Small intestine (tissue), 7 donors: ENCODE results near the gene LRIT1. TPM values are rescaled to one million over a fixed set of nuclear protein-coding genes. Genes with fewer than 3 reads are reported as not detected.
A peak's percentile ranks its signal among the peaks of the same experiment; 100 is the strongest.

Experiments
- DNase-seq, 2 donors: peaks; one replicate each; pipeline versions ENCODE4 v3.0.0 to v3.0.0-alpha.2; 2013
- FAIRE-seq: peaks from 2 replicates; lab custom pipeline; 2012; peaks lifted over from hg19 to GRCh38; lab: Jason Lieb, UNC
- H3K27ac ChIP-seq, 3 donors: one replicate each; pipeline ENCODE4 v1.5.1; 2013; ENCODE audit warnings: low read length in 2 of 3, mild to moderate bottlenecking in 2 of 3, control low read depth in 1 of 3, inconsistent platforms in 1 of 3, low read depth in 1 of 3, moderate library complexity in 1 of 3
- H3K27me3 ChIP-seq, 3 donors: one replicate each; pipeline ENCODE4 v1.6.1; 2013; ENCODE audit warnings: low read length in 3 of 3, inconsistent platforms in 1 of 3; ENCODE audit not compliant: control insufficient read depth in 3 of 3, insufficient read depth in 3 of 3
- H3K36me3 ChIP-seq, 3 donors: one replicate each; pipeline ENCODE4 v1.6.1; 2013; ENCODE audit warnings: low read length in 3 of 3, inconsistent platforms in 1 of 3, low read depth in 1 of 3, mild to moderate bottlenecking in 1 of 3, moderate library complexity in 1 of 3; ENCODE audit not compliant: control insufficient read depth in 3 of 3, insufficient read depth in 2 of 3
- H3K4me1 ChIP-seq, 3 donors: one replicate each; pipeline ENCODE4 v1.6.1; 2013; ENCODE audit warnings: low read length in 2 of 3, inconsistent platforms in 1 of 3, low read depth in 1 of 3, mild to moderate bottlenecking in 1 of 3, moderate library complexity in 1 of 3; ENCODE audit not compliant: control insufficient read depth in 3 of 3, insufficient read depth in 2 of 3
- H3K4me3 ChIP-seq, 3 donors: one replicate each; pipeline ENCODE4 v1.5.1; 2013; ENCODE audit warnings: low read length in 3 of 3, control low read depth in 1 of 3, inconsistent platforms in 1 of 3, low read depth in 1 of 3, mild to moderate bottlenecking in 1 of 3, moderate library complexity in 1 of 3
- H3K9me3 ChIP-seq, 2 donors: one replicate each; pipeline ENCODE4 v1.6.1; 2013; ENCODE audit warnings: low read depth in 1 of 2, low read length in 1 of 2; ENCODE audit not compliant: control insufficient read depth in 2 of 2, insufficient read depth in 1 of 2
- WGBS, 3 donors: extraction: QIAGEN DNeasy Blood & Tissue Kit; methylation state at CpG; one replicate each; pipeline ENCODE4 v1.1.7; 2013; 5-methylcytosine and 5-hydroxymethylcytosine counted together
- polyA plus RNA-seq, 4 donors: library from polyadenylated mRNA; stranded (reverse) in 3 of 4; unstranded in 1 of 4; fragments of 200-250 nt in 3 of 4; fragments of 120-200 nt in 1 of 4; gene quantifications; one replicate each; pipeline versions ENCODE4 v1.2.1 to v1.2.3, GENCODE V29; 2013
- donor health status: healthy with polysubstance abuse.
- donor health status: control.
- donor health status: control.
- donor health status: Bipolar disorder and iron deficiency.
- donor health status: healthy.

Gene LRIT1
- polyA plus RNA-seq, 4 donors: not detected

DNA sequence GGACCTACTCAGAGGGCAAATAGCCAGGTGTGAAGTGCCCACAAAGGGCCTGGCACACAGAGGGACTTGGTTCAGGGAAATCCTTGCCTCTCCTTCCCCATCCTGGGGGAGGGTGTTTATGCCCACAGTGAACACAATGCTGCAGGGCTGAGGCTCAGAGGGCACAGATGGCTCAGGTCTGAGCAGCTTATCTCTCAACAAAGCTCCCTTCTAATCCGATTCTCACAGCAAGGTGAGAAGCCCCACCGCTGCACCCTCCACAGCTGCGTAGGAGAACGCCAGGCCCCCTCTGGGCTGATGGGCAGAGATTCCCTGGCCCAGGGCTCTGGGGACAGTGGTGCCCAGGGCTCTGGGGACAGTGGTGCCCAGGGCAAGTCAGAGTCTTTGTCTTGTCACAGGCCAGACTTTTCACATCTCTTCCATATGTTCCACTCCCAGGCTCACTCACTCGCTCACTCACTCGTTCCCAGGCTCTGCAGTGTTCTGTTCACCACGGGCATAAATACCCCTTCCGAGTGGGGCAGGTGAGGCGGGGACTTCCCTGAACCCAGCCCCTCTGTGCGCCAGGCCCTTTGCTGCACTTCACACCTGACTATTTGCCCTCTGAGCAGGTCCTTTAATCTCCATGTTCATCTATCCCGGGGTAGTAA, 55.7 kb downstream of the LRIT1 start:
- WGBS, 3 donors: 62 to 70% (median 69%) methylated on average over 11 of the region's 11 CpGs
- Histone ChIP-seq H3K36me3 (no peaks in the 10 kb centered on the region), H3K27ac (no peak overlapping the region), H3K4me3 (no peak overlapping the region), H3K27me3 (peaks cover 0 to 5% (median 0%) of the 10 kb centered on the region in 3 donors), H3K9me3 (no peaks in the 10 kb centered on the region), H3K4me1 (no peaks in the 10 kb centered on the region)
- FAIRE-seq (no peak), DNase-seq (no peak)

DNA sequence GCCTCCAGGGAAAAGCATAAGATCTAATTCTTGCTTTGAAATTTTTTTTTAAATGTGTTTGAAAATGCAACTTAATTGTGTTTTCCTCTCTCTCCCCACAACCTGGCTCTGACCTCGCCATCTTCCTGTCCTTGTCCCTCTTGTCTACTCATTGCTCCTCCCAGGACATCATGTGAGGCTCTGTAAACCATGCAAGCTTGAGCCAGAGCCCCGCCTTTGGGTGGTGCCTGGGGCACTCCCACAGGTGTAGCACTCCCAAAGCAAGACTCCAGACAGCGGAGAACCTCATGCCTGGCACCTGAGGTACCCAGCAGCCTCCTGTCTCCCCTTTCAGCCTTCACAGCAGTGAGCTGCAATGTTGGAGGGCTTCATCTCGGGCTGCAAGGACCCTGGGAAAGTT, 56.8 kb downstream of the LRIT1 start:
- H3K27me3 ChIP-seq: peaks cover 0 to 5% (median 0%) of the 10 kb centered on the region in 3 donors
- WGBS, 3 donors: 31 to 50% (median 45%) methylated on average over 4 of the region's 4 CpGs
- no peaks in the 10 kb centered on the region for H3K4me1 ChIP-seq
- no peak overlapping the region for H3K27ac ChIP-seq
- FAIRE-seq (no peak), DNase-seq (peak in 1 of 2 donors; percentile 32)
- no peaks in the 10 kb centered on the region for H3K9me3 ChIP-seq
- H3K4me3 ChIP-seq: no peak overlapping the region
- no peaks in the 10 kb centered on the region for H3K36me3 ChIP-seq

DNA sequence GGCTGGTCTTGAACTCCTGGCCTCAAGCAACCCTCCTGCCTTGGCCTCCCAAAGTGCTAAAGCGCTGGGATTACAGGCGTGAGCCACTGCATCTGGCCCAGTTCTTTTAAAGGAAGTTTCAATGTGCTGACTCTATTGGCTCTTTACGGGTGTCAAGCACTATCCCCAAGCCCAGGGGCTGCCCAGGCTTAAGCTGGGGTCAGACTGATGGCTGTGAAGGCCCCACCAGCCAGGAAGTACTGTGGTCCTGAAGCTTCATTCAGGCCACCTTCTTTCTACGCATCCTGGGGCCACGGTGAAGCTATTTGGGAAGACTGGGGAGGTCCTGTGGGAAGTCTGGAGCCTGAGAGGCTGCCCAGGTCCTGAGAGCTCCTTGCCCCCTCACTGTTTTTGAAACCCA, 59.7 kb downstream of the LRIT1 start:
- Histone ChIP-seq H3K9me3 (no peaks in the 10 kb centered on the region), H3K27me3 (no peaks in the 10 kb centered on the region), H3K4me3 (no peak overlapping the region), H3K36me3 (no peaks in the 10 kb centered on the region), H3K4me1 (no peaks in the 10 kb centered on the region), H3K27ac (no peak overlapping the region)
- 83 to 94% (median 86%) methylated on average over 5 of the region's 5 CpGs for WGBS, 3 donors
- DNase-seq (no peak), FAIRE-seq (no peak)

Other genes starting within 250 kb of the LRIT1 start
- gene GHITM, start 102.0 kb downstream of the LRIT1 start, polyA plus RNA-seq: 100 to 1,000 TPM; 142 to 301 (median 244) TPM
- gene GPR15LG, start 67.7 kb downstream of the LRIT1 start, polyA plus RNA-seq: 10 to 100 TPM in 1 of 4 donors, not detected in 3; 48.6 TPM
- gene CDHR1, start 47.0 kb downstream of the LRIT1 start, polyA plus RNA-seq: 10 to 100 TPM in 1 of 4 donors, under 1 TPM in 1, not detected in 2; 0.06 to 18.2 TPM
- under 1 TPM in 1 of 4 donors, not detected in 3; 0.25 TPM for gene LRIT2, start 16.0 kb downstream of the LRIT1 start, polyA plus RNA-seq
- gene RGR, start 3.5 kb upstream of the LRIT1 start, polyA plus RNA-seq: under 1 TPM in 2 of 4 donors, not detected in 2; 0.04 to 0.12 TPM
- 10 to 100 TPM in 3 of 4 donors, 1 to 10 TPM in 1; 9.8 to 22.8 (median 16.2) TPM for gene CCSER2, start 87.0 kb upstream of the LRIT1 start, polyA plus RNA-seq